ENCODE measurements around the gene MAP4K3. TPM values are rescaled to one million over a fixed set of nuclear protein-coding genes. Genes with fewer than 3 reads are reported as not detected.
"Not testable (repeated sequence)": the region's sequence is repeated elsewhere in the genome, so short reads cannot be mapped to it uniquely, and the experiment has no call there.

MAP4K3 gene
- total RNA-seq, 1 donor from 2014 or later: 34.1 TPM

DNA sequence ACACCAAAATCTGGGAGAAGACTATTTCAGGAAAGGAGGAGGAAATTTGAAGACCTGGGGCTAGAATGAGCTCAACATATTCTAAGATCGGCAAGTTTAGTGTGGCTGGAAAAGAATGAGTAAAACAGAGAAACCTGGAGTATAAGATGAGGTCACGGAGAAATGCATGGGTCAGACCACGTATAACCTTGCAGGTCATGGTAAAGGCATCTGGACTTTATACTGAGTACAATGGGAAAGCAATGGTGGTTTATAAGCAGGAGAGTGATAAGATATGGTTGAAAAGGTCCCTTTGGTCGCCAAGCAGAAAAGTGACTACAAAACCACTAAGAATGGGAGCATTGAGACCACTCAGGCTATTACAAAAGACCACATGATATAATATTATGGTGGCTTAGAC lies 102.1 kb downstream of the MAP4K3 start:
- no peaks in the 10 kb centered on the region for H3K27me3 ChIP-seq
- H3K4me1 ChIP-seq: no peaks in the 10 kb centered on the region
- H3K36me3 ChIP-seq: no peaks in the 10 kb centered on the region
- no peak overlapping the region for H3K4me3 ChIP-seq
- TF ChIP-seq, protein P1, sequence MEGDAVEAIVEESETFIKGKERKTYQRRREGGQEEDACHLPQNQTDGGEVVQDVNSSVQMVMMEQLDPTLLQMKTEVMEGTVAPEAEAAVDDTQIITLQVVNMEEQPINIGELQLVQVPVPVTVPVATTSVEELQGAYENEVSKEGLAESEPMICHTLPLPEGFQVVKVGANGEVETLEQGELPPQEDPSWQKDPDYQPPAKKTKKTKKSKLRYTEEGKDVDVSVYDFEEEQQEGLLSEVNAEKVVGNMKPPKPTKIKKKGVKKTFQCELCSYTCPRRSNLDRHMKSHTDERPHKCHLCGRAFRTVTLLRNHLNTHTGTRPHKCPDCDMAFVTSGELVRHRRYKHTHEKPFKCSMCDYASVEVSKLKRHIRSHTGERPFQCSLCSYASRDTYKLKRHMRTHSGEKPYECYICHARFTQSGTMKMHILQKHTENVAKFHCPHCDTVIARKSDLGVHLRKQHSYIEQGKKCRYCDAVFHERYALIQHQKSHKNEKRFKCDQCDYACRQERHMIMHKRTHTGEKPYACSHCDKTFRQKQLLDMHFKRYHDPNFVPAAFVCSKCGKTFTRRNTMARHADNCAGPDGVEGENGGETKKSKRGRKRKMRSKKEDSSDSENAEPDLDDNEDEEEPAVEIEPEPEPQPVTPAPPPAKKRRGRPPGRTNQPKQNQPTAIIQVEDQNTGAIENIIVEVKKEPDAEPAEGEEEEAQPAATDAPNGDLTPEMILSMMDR (IDR thresholded peaks at IDR 0.05): no peak
- intact Hi-C loops (cut with DNase I): no loop called here
- H3K9me3 ChIP-seq: no peaks in the 10 kb centered on the region
- H3K27ac ChIP-seq: no peak overlapping the region
- DNase-seq (ENCODE audit: low spot score in 2 of 2): no peak

GRCh38 chr2:39334529-39334928 lies 102.6 kb downstream of the MAP4K3 start:
- no peak for DNase-seq (ENCODE audit: low spot score in 2 of 2)
- Histone ChIP-seq H3K4me1 (no peaks in the 10 kb centered on the region), H3K4me3 (no peak overlapping the region), H3K36me3 (no peaks in the 10 kb centered on the region), H3K27me3 (no peaks in the 10 kb centered on the region), H3K27ac (no peak overlapping the region), H3K9me3 (no peaks in the 10 kb centered on the region)
- intact Hi-C loops (cut with DNase I): no loop called here
- TF ChIP-seq, protein P1 (IDR thresholded peaks at IDR 0.05): no peak

DNA sequence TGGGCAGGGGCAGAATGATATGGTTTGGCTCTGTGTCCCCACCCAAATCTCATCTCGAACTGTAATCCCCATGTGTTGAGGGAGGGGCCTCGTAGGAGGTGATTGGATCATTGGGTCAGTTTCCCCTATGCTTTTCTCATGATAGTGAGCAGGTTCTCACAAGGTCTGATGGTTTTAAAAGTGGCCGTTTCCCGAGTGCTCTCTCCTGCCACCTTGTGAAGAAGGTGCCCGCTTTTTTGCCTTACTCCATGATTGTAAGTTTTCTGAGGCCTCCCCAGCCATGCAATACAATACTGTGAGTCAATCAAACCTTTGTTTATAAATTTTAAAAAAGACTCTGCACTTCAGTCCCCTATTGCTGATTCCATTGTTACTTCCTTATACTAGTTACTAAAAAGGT lies 110.4 kb downstream of the MAP4K3 start:
- TF ChIP-seq, protein P1 (IDR thresholded peaks at IDR 0.05): no peak
- H3K27me3 ChIP-seq: no peaks in the 10 kb centered on the region

DNA sequence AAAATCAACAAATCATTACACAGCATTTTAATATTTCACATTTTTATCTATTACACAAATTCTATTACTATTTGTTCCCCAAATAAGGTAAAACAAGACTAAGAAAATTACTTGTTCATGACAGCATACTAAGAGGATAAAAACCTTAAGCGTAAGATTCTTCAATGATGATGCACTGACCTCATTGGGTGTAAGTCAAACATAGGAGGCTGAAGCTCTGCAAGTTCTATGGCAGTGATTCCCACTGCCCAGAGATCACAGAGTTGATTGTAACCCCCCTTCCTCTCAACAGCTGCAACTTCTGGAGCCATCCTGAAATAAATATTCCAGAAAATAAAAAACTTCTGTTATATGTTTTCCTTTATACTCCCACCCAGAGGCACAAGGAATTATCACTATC lies 111.1 kb downstream of the MAP4K3 start:
- Histone ChIP-seq H3K27me3 (no peaks in the 10 kb centered on the region), H3K4me3 (no peak overlapping the region)

More for the DNA sequence above, 110.4 kb downstream of the MAP4K3 start:
- Histone ChIP-seq H3K36me3 (peaks cover 13 to 19% of the 10 kb centered on the region in 2 donors), H3K4me3 (no peak overlapping the region), H3K4me1 (no peaks in the 10 kb centered on the region), H3K9me3 (no peaks in the 10 kb centered on the region), H3K27ac (no peak overlapping the region)
- intact Hi-C loops (cut with DNase I): no loop called here
- no peak for DNase-seq (ENCODE audit: low spot score in 2 of 2)

GRCh38 chr2:39321056-39322035 lies 115.7 kb downstream of the MAP4K3 start:
- H3K27me3 ChIP-seq; H3K9me3 ChIP-seq; H3K27ac ChIP-seq; H3K4me3 ChIP-seq; DNase-seq (ENCODE audit: low spot score in 2 of 2); H3K4me1 ChIP-seq; intact Hi-C loops (cut with DNase I): not testable (repeated sequence)
- H3K36me3 ChIP-seq: peaks cover 6 to 13% of the 10 kb centered on the region in 2 donors

More for the DNA sequence above, 111.1 kb downstream of the MAP4K3 start:
- DNase-seq (ENCODE audit: low spot score in 2 of 2): no peak
- Histone ChIP-seq H3K9me3 (no peaks in the 10 kb centered on the region), H3K36me3 (peaks cover 13 to 19% of the 10 kb centered on the region in 2 donors), H3K4me1 (no peaks in the 10 kb centered on the region), H3K27ac (no peak overlapping the region)
- TF ChIP-seq, protein P1 (IDR thresholded peaks at IDR 0.05): no peak
- intact Hi-C loops (cut with DNase I): no loop called here

- TF ChIP-seq, protein P1 (IDR thresholded peaks at IDR 0.05): no peak
- intact Hi-C loops (cut with DNase I): no loop called here
- no peak for DNase-seq (ENCODE audit: low spot score in 2 of 2)
- Histone ChIP-seq H3K9me3 (no peaks in the 10 kb centered on the region), H3K27ac (no peak overlapping the region), H3K36me3 (peaks cover 0 to 7% of the 10 kb centered on the region in 2 donors), H3K27me3 (no peaks in the 10 kb centered on the region), H3K4me1 (no peaks in the 10 kb centered on the region), H3K4me3 (no peak overlapping the region)
Observed at GRCh38 chr2:39320162-39320561, 116.9 kb downstream of the MAP4K3 start.
